SK-N-SH (cell line): ENCODE measurements around the gene HBZ.

Experiments
- CHD2 ChIP-seq: fragments of 150-350 bp; IDR thresholded peaks from 2 replicates; pipeline ENCODE4 v1.6.1; 2018; ENCODE audit warnings: low read length; ENCODE audit not compliant: partially characterized antibody
- EZH2phosphoT487 ChIP-seq: fragments of 200-600 bp; sonication (generic); IDR thresholded peaks from 2 replicates; pipeline ENCODE4 v1.6.1; 2017; ENCODE audit warnings: low read depth, mixed run types, mild to moderate bottlenecking, antibody characterized with exemption, moderate library complexity, borderline replicate concordance
- JUND ChIP-seq: IDR thresholded peaks from 2 replicates; pipeline ENCODE4 v1.4.0; 2012
- POLR2AphosphoS5 ChIP-seq: IDR thresholded peaks from 2 replicates; pipeline ENCODE4 v1.6.1; 2012; ENCODE audit warnings: low read depth, low read length
- RFX5 ChIP-seq: IDR thresholded peaks from 2 replicates; pipeline ENCODE4 v1.6.1; 2012; ENCODE audit warnings: mild to moderate bottlenecking, improper control_type of control experiment, low read length
- SMC3 ChIP-seq: IDR thresholded peaks from 2 replicates; pipeline ENCODE4 v1.6.1; 2012; ENCODE audit warnings: low read depth, low read length, improper control_type of control experiment
- TAF1 ChIP-seq: IDR thresholded peaks from 2 replicates; pipeline ENCODE4 v1.6.1; 2012; ENCODE audit warnings: low read depth, mild to moderate bottlenecking, low read length, moderate library complexity, borderline replicate concordance
- TF ChIP-seq, protein P1 (sequence below): fragments of 200-600 bp; sonication (generic); IDR thresholded peaks from 2 replicates; pipeline ENCODE4 v1.6.1; 2017; ENCODE audit warnings: antibody characterized with exemption, mild to moderate bottlenecking, moderate library complexity
- TF ChIP-seq, protein P2 (sequence below): IDR thresholded peaks from 2 replicates; pipeline ENCODE4 v1.4.0; 2012; ENCODE audit warnings: low read depth, borderline replicate concordance
- TF ChIP-seq, protein P3 (sequence below): IDR thresholded peaks from 2 replicates; pipeline ENCODE4; 2012
- TF ChIP-seq, protein P4 (sequence below): fragments of 150-350 bp; IDR thresholded peaks from 2 replicates; pipeline ENCODE4 v1.6.1; 2017; ENCODE audit warnings: antibody characterized with exemption, low read length, low read depth, borderline replicate concordance
- TF ChIP-seq, protein P5 (sequence below): IDR thresholded peaks from 2 replicates; pipeline ENCODE4 v1.6.1; 2012; ENCODE audit warnings: mild to moderate bottlenecking, low read depth, low read length, moderate library complexity
- TF ChIP-seq, protein P6 (sequence below): IDR thresholded peaks from 2 replicates; pipeline ENCODE4 v1.4.0; 2012; ENCODE audit warnings: low read depth, borderline replicate concordance
- TF ChIP-seq, protein P7 (sequence below): IDR thresholded peaks from 2 replicates; pipeline ENCODE4 v1.4.0; 2012; ENCODE audit warnings: low read depth

DNA sequence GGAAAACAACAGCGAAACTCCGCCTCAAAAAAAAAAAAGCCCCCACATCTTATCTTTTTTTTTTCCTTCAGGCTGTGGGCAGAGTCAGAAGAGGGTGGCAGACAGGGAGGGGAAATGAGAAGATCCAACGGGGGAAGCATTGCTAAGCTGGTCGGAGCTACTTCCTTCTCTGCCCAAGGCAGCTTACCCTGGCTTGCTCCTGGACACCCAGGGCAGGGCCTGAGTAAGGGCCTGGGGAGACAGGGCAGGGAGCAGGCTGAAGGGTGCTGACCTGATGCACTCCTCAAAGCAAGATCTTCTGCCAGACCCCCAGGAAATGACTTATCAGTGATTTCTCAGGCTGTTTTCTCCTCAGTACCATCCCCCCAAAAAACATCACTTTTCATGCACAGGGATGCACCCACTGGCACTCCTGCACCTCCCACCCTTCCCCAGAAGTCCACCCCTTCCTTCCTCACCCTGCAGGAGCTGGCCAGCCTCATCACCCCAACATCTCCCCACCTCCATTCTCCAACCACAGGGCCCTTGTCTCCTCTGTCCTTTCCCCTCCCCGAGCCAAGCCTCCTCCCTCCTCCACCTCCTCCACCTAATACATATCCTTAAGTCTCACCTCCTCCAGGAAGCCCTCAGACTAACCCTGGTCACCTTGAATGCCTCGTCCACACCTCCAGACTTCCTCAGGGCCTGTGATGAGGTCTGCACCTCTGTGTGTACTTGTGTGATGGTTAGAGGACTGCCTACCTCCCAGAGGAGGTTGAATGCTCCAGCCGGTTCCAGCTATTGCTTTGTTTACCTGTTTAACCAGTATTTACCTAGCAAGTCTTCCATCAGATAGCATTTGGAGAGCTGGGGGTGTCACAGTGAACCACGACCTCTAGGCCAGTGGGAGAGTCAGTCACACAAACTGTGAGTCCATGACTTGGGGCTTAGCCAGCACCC is 22.8 kb downstream of the HBZ start:
- TF ChIP-seq RFX5 (no peak), CHD2 (no peak), TAF1 (no peak), EZH2phosphoT487 (no peak), SMC3 (no peak), POLR2AphosphoS5 (no peak), JUND (no peak)
- TF ChIP-seq, protein P1, sequence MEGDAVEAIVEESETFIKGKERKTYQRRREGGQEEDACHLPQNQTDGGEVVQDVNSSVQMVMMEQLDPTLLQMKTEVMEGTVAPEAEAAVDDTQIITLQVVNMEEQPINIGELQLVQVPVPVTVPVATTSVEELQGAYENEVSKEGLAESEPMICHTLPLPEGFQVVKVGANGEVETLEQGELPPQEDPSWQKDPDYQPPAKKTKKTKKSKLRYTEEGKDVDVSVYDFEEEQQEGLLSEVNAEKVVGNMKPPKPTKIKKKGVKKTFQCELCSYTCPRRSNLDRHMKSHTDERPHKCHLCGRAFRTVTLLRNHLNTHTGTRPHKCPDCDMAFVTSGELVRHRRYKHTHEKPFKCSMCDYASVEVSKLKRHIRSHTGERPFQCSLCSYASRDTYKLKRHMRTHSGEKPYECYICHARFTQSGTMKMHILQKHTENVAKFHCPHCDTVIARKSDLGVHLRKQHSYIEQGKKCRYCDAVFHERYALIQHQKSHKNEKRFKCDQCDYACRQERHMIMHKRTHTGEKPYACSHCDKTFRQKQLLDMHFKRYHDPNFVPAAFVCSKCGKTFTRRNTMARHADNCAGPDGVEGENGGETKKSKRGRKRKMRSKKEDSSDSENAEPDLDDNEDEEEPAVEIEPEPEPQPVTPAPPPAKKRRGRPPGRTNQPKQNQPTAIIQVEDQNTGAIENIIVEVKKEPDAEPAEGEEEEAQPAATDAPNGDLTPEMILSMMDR = no peak
- TF ChIP-seq, protein P2, sequence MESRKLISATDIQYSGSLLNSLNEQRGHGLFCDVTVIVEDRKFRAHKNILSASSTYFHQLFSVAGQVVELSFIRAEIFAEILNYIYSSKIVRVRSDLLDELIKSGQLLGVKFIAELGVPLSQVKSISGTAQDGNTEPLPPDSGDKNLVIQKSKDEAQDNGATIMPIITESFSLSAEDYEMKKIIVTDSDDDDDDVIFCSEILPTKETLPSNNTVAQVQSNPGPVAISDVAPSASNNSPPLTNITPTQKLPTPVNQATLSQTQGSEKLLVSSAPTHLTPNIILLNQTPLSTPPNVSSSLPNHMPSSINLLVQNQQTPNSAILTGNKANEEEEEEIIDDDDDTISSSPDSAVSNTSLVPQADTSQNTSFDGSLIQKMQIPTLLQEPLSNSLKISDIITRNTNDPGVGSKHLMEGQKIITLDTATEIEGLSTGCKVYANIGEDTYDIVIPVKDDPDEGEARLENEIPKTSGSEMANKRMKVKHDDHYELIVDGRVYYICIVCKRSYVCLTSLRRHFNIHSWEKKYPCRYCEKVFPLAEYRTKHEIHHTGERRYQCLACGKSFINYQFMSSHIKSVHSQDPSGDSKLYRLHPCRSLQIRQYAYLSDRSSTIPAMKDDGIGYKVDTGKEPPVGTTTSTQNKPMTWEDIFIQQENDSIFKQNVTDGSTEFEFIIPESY = no peak
- TF ChIP-seq, protein P3, sequence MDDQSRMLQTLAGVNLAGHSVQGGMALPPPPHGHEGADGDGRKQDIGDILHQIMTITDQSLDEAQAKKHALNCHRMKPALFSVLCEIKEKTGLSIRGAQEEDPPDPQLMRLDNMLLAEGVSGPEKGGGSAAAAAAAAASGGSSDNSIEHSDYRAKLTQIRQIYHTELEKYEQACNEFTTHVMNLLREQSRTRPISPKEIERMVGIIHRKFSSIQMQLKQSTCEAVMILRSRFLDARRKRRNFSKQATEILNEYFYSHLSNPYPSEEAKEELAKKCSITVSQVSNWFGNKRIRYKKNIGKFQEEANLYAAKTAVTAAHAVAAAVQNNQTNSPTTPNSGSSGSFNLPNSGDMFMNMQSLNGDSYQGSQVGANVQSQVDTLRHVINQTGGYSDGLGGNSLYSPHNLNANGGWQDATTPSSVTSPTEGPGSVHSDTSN = no peak
- TF ChIP-seq, protein P4, sequence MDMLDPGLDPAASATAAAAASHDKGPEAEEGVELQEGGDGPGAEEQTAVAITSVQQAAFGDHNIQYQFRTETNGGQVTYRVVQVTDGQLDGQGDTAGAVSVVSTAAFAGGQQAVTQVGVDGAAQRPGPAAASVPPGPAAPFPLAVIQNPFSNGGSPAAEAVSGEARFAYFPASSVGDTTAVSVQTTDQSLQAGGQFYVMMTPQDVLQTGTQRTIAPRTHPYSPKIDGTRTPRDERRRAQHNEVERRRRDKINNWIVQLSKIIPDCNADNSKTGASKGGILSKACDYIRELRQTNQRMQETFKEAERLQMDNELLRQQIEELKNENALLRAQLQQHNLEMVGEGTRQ = no peak
- TF ChIP-seq, protein P5, sequence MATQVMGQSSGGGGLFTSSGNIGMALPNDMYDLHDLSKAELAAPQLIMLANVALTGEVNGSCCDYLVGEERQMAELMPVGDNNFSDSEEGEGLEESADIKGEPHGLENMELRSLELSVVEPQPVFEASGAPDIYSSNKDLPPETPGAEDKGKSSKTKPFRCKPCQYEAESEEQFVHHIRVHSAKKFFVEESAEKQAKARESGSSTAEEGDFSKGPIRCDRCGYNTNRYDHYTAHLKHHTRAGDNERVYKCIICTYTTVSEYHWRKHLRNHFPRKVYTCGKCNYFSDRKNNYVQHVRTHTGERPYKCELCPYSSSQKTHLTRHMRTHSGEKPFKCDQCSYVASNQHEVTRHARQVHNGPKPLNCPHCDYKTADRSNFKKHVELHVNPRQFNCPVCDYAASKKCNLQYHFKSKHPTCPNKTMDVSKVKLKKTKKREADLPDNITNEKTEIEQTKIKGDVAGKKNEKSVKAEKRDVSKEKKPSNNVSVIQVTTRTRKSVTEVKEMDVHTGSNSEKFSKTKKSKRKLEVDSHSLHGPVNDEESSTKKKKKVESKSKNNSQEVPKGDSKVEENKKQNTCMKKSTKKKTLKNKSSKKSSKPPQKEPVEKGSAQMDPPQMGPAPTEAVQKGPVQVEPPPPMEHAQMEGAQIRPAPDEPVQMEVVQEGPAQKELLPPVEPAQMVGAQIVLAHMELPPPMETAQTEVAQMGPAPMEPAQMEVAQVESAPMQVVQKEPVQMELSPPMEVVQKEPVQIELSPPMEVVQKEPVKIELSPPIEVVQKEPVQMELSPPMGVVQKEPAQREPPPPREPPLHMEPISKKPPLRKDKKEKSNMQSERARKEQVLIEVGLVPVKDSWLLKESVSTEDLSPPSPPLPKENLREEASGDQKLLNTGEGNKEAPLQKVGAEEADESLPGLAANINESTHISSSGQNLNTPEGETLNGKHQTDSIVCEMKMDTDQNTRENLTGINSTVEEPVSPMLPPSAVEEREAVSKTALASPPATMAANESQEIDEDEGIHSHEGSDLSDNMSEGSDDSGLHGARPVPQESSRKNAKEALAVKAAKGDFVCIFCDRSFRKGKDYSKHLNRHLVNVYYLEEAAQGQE = no peak
- TF ChIP-seq, protein P6, sequence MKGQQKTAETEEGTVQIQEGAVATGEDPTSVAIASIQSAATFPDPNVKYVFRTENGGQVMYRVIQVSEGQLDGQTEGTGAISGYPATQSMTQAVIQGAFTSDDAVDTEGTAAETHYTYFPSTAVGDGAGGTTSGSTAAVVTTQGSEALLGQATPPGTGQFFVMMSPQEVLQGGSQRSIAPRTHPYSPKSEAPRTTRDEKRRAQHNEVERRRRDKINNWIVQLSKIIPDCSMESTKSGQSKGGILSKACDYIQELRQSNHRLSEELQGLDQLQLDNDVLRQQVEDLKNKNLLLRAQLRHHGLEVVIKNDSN = no peak
- TF ChIP-seq, protein P7, sequence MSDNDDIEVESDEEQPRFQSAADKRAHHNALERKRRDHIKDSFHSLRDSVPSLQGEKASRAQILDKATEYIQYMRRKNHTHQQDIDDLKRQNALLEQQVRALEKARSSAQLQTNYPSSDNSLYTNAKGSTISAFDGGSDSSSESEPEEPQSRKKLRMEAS = no peak
